Activated CD8-positive, alpha-beta memory T cell treated with anti-CD3 and anti-CD28 coated beads for 4 hours (primary cell): ENCODE data around the gene SGSM1.
A peak's percentile ranks its signal among the peaks of the same experiment; 100 is the strongest.

Experiments used
- DNase-seq, 2 donors: peaks; one replicate each; pipeline ENCODE4 v3.0.0-alpha.2; 2020; ENCODE audit warnings: low read depth in 2 of 2

The SGSM1 gene

DNA sequence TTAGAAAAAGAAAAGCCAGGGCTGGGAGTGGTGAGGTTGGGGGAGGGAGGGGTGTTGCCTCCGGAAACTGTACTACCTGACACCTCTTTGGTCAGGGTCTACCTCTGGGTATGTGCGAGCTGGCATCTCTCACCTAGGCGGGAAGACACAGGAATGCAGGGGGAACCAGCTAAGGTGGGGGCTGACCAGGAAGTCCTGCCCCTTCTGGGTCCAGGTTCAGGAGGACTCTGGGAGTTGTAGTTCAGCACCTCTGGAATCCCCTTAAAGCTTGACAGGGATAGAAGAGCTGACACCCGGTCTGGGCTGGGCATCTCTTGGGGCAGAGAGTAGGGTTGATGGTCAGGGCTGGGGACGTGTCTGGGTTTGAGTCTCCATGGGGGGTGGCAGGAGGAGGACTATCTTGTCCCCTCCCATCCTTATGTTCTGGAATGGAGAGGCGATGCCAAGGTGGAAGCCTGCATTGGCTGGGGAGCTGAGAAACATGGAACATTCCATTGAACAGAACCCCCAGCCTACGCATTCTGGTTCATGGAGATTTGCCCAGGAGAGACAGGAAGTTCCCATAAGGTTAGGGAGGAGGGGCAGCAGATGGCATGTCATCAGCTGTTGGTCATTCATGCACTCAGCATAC, 144.4 kb downstream of the SGSM1 start:
- no peak for DNase-seq

DNA sequence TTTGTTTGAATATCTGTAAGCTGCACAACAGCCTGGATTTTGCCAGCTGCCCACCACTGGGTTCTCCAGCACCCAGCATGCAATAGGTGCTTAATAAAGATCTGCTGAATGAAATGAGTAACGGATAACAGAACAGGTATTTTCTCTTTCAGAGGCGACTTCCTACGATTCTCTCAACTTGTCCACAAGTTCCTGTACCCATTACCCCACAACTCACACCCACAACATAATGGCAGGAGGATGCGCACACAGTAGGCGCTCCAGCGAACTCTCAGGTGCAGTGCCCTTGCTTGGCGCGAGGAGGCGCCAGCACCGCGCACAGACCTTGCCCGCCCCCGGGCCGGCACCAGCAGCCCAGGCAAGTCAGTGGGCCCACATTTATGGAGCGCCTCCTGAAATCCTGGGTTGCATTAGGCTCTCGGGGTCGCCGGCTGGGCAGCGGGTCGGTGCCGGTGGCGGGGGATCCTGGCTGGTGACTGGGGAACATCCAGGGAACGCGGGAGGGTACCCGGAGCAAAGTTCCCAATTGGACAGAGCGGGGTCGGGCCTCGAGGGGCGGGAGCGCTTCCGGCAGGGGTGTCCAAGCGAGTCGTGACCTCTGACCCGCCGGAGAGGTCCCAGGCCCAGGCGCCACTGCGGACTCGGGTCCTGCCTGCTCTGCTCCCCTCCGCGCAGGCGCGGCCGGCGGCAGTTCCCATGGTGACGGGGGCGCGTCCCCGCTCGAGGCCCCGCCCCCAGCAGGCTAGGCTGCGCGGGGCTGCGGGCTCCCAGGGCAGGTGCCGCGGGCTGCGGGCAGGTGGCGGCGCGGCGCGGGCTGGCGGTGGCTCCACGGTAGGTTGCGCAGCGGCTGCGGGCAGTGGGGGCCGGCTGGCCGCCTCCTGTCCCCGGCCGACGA, 146.2 kb downstream of the SGSM1 start, which contains the start of gene KIAA1671:
KIAA1671 (plus strand) TSS at position 775 of the 895 bp plus-strand sequence. CDS start 75,284 bp downstream, outside the sequence.
- DNase-seq = peak; percentile 64 to 65

DNA sequence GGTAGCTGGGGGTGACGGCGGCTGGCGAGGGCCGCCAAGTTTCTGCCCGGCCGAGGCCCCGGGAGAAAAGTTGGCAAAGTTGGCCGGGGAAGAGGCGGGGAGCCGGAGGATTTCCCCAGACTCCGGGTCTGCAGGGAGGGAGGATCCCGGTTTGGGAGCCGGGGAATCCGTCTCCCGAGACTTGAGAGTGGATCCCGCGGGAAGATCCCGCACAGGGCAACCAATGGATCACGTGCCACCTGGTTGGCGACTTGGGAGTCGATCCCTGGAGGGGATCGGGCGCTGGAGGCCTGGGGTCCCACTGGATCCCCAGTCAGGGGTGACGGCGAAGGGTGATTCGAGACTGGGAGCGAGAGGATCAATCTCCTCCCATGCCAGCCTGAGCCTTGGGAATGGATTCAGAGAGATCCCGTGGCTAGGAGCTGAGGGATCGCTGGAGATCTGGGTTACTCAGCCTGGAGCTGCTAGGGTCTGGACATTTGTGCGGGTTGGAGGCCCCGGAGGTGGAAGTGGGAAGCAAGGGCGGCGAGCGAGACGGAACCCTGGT, 146.9 kb downstream of the SGSM1 start:
- DNase-seq = no peak

DNA sequence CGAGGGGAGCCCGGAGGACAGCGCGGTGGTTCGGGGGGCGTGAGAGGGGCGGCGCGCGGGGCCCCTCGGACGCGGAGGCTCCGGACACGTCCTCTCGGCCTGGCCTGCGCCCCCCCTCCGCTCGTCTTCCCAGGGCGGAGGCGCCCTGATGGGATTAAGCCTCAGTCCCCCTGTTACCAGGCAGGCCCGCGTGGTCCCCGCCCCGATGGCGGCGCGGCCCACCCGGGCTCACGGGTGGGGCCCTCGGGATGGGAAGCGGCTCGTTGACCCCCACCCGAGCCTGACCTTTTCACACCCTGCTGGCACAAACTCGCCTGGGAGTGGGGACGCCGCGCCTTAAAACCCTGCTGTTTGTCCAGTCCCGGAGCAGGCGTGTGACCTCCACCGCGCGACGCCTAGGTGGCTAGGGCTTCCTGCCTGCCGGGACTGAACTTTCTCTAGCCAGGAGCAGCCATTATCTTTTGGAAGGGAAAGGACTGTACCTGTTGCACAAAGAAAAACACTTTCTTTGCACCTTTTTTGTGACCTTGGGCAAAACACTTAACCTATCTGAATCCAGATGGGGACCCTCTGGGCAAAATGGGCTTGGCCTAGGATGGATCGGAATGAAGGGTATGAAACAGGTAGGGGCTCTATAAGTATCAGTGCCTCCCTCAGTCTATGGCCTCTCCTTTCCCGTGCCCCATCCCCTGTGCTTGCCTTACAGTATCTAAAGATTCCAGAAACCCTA, 147.5 kb downstream of the SGSM1 start:
- DNase-seq = no peak

DNA sequence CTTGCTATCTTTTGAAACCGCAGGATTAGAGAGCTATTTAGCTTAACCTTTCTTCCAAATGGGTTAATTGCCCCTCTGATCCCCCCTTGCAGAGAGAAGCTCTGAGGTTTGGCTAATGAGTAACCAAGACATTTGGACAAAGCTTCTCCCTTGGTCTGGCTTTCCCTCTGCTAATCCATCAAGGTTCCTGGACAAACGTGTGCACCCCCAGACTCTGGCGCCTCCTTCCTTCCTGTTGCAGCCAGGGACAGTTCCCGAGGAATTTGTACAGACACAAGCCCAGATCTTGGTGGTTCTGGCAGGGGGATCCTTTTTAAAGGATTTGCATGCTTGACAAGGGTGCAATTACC, 148.1 kb downstream of the SGSM1 start:
- no peak for DNase-seq

DNA sequence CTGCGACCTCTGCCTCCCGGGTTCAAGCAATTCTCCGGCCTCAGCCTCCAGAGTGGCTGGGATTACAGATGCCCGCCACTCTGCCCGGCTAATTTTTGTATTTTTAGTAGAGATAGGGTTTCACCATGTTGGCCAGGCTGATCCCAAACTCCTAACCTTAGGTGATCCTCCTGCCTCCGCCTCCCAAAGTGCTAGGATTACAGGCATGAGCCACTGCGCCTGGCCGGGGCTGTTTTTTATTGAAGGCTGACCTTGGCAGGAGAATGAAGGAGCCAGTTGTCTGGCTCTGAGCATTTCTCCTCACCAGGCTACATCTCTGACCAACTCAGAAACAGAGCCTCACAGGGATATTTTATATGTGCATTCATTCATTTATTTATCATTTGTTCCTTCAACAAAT, 148.8 kb downstream of the SGSM1 start:
- no peak for DNase-seq

DNA sequence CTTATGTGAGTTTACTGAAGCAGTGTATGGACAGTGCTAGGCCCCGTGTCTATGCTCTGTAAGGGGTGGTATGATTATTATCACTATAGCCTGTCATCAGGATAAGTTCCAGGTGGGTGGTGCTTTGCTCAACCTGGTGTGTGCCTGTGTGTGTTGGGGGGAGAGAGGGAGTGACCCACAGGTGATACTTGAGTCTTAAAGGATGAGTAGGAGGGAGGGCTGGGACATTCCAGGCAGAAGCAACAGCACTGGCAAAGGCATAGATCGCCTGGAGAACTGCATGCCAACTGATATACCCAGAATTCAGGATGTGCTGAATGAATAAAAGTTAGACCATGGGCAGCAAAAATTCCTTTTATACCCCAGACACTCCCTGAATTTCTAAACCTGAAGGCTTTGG, 151.0 kb downstream of the SGSM1 start:
- DNase-seq = no peak

DNA sequence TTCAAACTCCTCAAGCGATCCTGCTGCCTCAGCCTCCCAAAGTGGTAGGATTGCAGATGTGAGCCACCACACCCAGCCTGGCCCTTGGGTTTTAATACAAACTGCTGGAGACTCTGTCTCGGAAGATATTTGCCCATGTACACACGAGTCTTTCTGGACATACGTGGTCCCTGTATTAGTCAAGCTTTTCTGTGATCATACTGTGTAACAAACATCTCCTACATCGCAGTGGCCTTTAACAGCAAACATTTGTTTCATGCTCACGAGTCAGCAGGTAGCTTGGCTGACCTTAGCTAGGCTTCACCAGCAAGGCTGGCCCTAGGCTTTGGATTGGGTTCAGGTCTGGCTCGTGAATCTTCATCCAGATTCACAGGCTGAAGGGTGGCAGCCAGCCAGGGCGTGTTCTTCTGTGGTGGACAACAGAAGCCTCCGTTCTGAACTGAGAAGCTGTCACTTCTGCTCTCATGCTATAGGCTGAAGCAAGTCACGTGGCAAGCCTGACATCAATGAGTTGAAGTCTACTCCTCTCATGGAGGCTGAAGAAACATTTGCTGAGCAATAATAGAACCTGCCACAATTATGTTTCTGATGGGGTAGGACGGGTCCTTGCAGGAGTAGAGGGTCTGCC, 155.3 kb downstream of the SGSM1 start:
- no peak for DNase-seq

DNA sequence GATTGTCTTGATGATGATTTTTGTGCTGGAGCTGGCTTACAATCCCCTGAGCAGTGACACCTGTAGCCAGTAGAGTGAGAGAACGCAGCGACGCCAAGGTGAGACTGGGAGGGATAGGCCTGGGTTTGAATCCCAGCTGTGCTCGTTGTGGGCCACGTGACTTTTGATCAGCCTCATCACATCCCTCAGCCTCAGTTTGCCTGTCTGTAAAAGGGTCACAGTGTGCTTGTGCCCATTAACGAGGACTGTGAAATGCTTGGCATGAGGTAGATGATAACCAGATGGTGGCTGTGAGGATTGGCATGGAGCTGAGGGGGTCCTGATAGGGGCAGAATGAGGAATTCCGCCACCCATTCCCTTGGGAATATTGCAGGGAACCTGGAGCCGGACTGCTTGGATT, 156.1 kb downstream of the SGSM1 start:
- no peak for DNase-seq

DNA sequence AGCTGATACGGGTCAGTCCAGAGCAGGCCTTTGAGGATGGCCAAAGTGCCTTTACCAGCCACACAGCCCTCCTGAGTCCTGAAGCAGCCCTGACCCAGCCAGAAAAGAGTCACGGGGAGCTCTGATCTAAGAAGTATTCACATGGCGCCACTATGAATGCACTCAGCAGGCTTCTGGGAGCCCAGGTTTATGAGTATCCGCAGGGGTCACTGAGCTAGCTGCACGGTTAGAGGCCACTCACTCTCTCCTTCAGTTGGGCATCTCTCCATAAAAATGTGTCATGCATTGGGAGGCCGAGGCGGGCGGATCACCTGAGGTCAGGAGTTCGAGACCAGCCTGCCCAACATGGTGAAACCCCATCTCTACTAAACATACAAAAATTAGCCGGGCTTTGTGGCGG, 156.8 kb downstream of the SGSM1 start:
- no peak for DNase-seq

DNA sequence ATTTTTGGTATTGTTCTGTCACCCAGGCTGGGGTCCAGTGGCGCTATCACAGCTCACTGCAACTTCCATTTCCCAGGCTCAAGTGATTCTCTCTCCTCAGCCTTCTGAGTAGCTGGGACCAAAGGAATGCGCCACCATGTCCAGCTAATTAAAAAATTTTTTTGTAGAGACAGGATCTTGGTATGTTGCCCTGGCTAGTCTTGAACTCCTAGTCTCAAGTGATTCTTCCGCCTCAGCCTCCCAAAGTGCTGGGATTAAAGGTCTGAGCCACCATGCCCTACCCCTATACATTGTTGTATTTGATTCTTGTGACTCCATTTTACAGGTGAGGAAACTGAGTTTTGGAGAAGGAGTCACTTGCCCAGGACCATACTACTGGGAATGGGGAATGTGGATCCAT, 158.4 kb downstream of the SGSM1 start:
- DNase-seq = no peak

DNA sequence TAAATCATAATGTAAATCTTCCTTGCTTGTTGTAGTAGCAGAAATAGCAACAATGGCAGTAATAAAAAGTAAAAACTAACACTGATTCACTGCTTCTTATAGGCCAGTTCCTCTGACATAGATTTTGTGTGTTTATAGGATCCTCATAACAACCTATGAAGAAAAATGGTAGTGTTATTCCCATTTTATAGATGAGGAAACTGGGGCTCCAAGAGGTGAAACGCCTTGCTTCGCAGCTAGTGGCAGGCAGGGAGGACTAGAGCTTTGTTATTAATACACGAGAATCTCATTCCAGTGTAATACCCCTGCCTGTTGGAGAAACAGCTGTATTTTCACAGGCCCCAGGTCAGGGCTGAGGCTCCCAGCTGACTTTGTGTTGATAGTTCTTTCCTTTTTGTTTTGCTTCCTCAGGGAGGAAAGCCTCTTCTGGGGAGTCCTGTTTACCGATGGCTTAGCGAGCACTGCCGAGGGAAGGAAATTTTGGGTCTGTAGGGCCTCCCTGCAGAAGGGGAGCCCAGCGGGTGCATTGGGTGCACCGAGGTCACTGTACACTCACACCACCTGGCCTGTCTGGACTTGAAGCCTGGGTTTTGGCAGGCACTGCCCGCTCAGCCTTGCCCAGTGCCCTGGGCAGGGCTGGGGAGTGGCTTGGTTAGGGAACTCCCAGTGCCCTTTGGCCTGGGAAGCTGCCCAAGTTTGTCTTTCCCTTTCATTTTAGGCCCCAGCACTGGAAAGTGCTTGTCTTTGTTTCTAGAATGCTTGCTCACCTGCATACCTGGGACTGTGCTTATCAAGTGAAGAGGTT, 160.0 kb downstream of the SGSM1 start:
- DNase-seq = no peak

DNA sequence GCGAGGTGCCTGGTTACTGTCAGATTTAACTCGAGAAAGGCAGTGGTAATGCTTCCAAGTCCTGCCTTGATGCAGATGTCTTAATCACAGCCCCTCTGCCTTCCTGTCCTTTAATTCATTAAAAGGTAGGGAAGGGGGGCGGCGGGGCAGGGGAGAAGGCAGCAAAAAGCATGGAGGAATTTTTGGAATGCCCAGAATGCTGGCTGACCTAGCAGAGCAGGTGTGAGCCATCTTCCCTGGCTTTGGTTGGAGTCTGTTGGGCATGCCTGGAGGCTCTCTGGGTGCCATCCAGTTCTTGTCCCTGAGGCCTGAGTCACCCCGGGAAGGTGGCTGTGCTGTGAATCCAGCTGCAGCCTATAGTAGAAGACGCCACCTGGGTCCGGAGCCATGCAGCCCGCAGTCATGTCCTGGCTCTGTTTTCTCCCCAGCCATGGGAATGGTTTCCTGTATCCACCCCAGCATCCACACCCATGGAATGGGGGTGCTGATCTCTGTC, 162.1 kb downstream of the SGSM1 start:
- no peak for DNase-seq

DNA sequence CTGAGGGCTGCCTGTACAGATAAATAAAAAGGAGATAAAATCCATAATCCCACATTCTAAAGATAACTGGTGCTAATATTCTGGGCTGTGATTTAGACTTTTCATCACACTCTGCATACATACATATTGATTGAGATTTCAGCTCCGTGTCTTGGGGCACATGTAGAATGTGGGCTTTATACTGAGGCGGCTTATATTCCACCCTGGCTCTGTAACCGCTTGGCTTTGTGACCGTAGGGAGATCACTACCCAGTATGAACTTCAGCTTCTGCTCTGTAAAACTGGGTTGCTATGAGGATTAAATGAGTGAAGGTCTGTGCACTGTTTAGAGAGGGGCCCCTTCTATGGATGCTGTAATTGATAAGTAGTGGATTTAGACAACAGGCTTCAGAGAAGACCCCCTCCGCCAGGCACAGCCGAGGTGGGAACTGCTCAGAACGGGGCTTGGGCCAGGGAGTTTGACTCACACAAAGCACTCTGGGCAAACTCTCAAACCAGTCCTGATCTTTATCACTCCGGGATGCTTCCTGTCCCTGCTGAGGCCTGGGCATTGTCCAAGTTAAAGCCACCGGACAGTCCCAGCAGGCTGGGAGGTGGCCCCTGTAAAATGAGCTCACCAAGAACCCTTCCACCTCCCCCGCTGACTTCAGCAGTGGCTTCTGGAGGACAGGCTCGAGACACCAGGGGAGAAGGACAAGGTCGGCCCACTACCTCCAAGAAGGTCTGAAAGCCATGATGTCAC, 163.7 kb downstream of the SGSM1 start:
- no peak for DNase-seq

DNA sequence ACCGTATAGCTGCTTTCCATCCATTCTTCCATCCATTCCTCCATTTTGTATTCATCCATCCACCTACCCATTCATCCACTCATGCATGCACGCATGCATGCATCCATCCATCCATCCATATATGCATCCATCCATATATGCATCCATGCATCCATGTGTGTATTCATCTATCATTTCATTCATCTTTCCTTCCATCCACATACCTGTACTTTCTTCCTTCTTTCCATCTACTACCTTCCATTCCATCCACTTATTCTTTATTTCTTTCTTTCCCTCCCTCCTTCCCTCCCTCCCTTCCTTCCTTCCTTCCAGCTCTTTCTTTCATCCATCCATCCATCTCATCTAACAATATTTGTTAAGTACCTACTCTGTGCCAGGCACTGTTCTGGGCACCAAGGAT, 166.4 kb downstream of the SGSM1 start:
- DNase-seq = no peak

DNA sequence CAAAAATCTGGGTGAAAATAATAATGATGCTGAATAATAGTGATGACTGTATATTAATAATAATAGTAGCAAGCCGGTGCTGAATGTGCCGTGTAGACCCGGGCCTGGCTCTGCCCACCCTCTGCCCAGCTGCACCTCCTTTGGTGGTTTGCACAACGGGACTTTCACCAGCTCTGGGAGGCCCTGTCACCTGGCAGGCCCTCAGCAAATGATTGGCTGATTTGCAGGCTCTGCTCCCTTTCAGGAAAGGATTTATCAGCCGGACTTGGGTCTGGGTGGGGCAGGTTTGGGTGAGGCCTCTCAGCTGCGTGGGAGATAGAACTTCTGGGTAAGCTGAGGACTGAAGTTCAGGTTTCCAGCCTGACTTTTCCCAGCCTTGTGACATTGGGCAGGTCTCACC, 167.9 kb downstream of the SGSM1 start:
- DNase-seq = no peak

DNA sequence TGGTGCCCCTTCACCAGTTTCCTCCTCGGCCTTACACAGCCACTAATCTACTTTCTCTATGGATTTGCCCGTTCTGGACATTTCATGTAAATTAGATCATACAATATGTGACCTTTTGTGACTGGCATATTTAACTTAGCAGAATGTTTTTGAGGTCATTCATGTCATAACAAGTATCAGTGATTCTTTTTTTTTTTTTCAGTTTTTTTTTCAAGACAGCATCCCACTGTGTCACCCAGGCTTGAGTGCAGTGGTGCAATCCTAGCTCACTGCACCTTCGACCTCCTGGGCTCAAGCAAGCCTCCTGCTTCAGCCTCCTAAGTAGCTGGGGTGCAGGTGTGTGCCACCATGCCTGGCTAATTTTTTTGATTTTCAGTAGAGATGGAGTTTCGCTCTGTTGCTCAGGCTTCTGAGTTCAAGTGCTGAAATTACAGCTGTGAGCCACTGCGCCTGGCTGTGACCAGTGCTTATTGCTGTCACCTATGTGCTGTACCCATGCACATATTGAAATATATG, 169.2 kb downstream of the SGSM1 start:
- no peak for DNase-seq

DNA sequence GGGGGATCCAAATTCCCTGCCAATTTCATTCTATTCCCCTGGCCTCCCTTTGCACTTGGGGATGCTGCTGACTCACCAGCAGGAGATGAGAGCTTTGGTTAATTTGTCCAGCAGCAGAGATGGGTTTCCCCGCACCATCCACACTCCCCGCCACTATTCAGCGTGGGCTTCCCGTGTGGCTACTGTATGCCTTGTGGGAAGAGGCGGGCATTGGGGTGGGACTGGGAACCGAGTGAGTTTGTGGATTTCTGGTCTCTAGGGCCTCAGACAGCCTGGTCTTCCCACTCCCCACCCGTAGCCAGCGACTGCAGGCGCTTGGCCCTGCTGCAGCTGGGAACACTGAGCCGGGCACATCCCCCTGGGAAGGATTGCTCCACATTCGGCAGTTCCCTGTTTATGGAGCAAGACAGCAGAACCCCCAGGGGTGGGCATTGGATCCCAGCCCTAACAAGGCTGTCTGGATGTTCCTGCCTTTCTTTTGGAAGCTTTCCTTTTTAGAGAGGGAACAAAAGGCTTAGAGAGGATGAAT, 169.9 kb downstream of the SGSM1 start:
- DNase-seq = no peak

DNA sequence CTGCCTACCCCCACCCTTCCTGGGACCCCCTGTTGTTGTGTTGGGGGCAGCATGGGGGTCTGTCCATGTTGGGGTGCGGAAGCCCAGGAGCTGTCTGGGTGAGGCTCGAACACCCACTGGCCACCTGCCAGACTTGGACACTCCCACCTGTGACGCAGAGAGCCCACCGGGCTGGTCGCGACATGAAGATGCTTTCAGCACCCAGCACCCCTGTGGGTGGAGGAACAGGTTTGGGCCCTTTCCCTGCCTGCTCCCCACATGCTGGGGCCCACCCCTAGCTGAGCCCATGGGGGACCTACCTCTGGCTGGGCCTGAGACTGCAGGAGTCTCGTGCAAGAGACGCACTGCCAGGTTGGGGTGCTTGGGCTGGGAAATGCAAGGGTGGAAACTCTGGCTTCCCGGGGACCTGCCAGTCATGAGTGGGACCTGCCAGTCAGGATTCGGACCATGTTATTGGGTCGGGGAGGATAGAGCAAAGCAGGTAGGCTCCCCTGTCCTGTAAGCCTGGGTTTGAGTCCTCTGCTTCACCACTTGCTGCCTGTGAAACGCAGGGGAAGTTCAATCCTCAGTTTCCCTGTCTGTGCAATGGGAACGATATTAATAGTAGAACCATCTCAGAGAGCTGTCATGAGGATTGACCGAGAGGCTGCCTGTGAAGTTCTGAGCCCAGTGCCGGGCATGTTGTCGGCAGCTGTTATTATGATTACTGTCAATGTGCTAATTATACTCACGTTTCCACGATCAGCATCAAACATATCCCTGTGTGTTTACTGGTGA, 170.6 kb downstream of the SGSM1 start:
- no peak for DNase-seq
